H1 (cell line): Measurements from ENCODE around the gene ESR1. TPM values are rescaled to one million over a fixed set of nuclear protein-coding genes. Genes with fewer than 3 reads are reported as not detected.

Experiments used
- CHD7 ChIP-seq: fragments of 300-600 bp; sonication (generic); IDR thresholded peaks from 2 replicates; pipeline ENCODE4 v1.7.1; 2012; ENCODE audit warnings: low read length, moderate library complexity, mild to moderate bottlenecking, inconsistent platforms; ENCODE audit not compliant: insufficient replicate concordance
- polyA plus RNA-seq, 7 experiments: library from polyadenylated mRNA; depleted of rRNA in 3 of 7; stranded (reverse) in 5 of 7; unstranded in 2 of 7; fragments of >200 nt in 5 of 7; fragments of 200-250 nt in 2 of 7; gene quantifications; 1 replicate in 5 of 7; 2 replicates in 1 of 7; 4 replicates in 1 of 7; pipeline versions ENCODE4 v1.2.1 to v1.2.3, GENCODE V29; 2011 to 2013; ENCODE audit warnings: missing spikeins in 2 of 7, mixed read lengths in 2 of 7
- total RNA-seq: library from RNA; stranded (reverse); fragmentation: NEBNext Ultra II Directional; extraction: Animal tissue kit (Norgen Biotek cat#: 25700); gene quantifications from 2 replicates; pipeline ENCODE4 v1.2.1, GENCODE V29; 2021

ESR1 gene
- total and polyA plus RNA-seq, 2 of the 8 experiments (the other 6 are each of a cell fraction or from before 2014, with no cell fraction given): 0.03 to 0.17 TPM

GRCh38 chr6:151837223-151837622, 29.7 kb downstream of the ESR1 start (continued):
- TF ChIP-seq CHD7: no peak
